ENCODE results near the gene CTNNA1. TPM values are rescaled to one million over a fixed set of nuclear protein-coding genes. Genes with fewer than 3 reads are reported as not detected.

CTNNA1 gene
- total and polyA plus RNA-seq, 9 of the 15 experiments (the other 6 are each of a cell fraction or from before 2014, with no cell fraction given) = 29.6 to 117 (median 89.1) TPM

DNA sequence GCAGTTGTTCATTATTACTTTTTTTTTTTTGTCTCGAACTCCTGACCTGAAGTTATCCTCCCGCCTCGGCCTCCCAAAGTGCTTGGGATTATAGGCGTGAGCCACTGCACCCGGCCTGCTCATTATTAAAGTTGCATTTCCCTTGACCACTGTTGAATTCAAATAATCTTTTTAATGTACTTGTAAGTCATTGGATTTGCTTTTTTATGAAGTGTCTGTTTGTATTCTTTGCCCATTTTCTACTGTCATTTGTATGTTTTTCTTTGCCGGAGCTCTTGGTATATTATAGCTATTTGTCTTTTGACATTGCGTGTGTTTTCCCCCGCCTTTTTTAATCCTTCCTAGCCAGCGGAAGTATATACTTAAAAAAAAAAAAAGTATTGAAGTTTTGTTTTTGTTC is 99.9 kb downstream of the CTNNA1 start (continued):
- TF ChIP-seq, protein P1, sequence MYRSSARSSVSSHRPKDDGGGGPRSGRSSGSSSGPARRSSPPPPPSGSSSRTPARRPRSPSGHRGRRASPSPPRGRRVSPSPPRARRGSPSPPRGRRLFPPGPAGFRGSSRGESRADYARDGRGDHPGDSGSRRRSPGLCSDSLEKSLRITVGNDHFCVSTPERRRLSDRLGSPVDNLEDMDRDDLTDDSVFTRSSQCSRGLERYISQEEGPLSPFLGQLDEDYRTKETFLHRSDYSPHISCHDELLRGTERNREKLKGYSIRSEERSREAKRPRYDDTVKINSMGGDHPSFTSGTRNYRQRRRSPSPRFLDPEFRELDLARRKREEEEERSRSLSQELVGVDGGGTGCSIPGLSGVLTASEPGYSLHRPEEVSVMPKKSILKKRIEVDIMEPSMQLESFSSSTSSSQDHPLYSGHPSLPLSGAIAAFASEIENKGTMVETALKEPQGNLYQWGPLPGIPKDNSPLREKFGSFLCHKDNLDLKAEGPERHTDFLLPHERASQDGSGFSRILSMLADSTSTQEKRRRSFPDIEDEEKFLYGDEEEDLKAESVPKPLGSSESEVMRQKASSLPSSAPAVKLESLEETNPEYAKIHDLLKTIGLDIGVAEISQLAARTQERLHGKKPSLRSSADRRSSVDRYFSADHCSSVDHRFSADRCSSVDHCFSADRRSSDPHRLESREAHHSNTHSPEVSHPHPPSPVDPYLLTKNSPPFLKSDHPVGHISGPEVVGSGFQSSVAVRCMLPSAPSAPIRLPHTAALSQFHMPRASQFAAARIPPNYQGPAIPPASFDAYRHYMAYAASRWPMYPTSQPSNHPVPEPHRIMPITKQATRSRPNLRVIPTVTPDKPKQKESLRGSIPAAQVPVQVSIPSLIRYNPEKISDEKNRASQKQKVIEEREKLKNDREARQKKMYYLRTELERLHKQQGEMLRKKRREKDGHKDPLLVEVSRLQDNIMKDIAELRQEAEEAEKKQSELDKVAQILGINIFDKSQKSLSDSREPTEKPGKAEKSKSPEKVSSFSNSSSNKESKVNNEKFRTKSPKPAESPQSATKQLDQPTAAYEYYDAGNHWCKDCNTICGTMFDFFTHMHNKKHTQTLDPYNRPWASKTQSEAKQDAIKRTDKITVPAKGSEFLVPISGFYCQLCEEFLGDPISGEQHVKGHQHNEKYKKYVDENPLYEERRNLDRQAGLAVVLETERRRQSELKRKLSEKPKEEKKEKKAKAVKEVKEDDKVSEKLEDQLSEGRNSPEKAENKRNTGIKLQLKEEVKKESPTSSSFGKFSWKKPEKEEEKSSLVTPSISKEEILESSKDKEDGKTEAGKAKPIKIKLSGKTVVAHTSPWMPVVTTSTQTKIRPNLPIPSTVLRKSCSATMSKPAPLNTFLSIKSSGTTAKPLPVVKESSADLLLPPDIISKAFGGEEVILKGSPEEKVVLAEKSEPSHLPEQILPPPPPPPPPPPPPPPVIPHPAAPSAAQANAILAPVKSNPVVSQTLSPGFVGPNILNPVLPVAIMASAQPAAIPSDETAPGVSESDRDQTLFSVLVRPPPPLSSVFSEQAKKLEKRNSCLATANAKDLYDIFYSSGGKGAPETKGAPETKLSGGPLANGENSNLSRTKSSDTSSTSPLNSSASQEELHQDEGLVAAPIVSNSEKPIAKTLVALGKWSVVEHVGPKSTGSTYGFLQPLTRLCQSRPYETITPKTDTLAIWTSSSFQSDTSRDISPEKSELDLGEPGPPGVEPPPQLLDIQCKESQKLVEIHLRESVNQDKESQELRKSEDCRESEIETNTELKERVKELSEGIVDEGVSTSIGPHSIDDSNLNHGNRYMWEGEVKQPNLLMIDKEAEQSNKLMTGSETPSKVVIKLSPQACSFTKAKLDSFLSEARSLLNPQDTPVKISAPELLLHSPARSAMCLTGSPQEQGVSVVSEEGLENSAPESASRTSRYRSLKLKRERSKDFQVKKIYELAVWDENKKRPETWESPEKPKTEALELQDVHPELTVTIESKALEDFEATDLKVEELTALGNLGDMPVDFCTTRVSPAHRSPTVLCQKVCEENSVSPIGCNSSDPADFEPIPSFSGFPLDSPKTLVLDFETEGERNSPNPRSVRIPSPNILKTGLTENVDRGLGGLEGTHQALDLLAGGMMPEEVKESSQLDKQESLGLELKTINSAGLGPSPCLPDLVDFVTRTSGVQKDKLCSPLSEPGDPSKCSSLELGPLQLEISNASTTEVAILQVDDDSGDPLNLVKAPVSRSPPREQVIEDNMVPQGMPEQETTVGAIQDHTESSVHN (IDR thresholded peaks at IDR 0.05; ENCODE audit: borderline replicate concordance in 1 of 2, low read depth in 1 of 2) = no peak
- TF ChIP-seq POU5F1 (IDR thresholded peaks at IDR 0.05; ENCODE audit: borderline replicate concordance, low read depth, low read length, partially characterized antibody) = no peak
- TF ChIP-seq ZNF253 (CRISPR knock-in tag; conservative IDR thresholded peaks at IDR 0.05) = no peak
- TF ChIP-seq SRSF1 (IDR thresholded peaks at IDR 0.05; ENCODE audit: low read depth, low read length) = no peak
- TF ChIP-seq, protein P2, sequence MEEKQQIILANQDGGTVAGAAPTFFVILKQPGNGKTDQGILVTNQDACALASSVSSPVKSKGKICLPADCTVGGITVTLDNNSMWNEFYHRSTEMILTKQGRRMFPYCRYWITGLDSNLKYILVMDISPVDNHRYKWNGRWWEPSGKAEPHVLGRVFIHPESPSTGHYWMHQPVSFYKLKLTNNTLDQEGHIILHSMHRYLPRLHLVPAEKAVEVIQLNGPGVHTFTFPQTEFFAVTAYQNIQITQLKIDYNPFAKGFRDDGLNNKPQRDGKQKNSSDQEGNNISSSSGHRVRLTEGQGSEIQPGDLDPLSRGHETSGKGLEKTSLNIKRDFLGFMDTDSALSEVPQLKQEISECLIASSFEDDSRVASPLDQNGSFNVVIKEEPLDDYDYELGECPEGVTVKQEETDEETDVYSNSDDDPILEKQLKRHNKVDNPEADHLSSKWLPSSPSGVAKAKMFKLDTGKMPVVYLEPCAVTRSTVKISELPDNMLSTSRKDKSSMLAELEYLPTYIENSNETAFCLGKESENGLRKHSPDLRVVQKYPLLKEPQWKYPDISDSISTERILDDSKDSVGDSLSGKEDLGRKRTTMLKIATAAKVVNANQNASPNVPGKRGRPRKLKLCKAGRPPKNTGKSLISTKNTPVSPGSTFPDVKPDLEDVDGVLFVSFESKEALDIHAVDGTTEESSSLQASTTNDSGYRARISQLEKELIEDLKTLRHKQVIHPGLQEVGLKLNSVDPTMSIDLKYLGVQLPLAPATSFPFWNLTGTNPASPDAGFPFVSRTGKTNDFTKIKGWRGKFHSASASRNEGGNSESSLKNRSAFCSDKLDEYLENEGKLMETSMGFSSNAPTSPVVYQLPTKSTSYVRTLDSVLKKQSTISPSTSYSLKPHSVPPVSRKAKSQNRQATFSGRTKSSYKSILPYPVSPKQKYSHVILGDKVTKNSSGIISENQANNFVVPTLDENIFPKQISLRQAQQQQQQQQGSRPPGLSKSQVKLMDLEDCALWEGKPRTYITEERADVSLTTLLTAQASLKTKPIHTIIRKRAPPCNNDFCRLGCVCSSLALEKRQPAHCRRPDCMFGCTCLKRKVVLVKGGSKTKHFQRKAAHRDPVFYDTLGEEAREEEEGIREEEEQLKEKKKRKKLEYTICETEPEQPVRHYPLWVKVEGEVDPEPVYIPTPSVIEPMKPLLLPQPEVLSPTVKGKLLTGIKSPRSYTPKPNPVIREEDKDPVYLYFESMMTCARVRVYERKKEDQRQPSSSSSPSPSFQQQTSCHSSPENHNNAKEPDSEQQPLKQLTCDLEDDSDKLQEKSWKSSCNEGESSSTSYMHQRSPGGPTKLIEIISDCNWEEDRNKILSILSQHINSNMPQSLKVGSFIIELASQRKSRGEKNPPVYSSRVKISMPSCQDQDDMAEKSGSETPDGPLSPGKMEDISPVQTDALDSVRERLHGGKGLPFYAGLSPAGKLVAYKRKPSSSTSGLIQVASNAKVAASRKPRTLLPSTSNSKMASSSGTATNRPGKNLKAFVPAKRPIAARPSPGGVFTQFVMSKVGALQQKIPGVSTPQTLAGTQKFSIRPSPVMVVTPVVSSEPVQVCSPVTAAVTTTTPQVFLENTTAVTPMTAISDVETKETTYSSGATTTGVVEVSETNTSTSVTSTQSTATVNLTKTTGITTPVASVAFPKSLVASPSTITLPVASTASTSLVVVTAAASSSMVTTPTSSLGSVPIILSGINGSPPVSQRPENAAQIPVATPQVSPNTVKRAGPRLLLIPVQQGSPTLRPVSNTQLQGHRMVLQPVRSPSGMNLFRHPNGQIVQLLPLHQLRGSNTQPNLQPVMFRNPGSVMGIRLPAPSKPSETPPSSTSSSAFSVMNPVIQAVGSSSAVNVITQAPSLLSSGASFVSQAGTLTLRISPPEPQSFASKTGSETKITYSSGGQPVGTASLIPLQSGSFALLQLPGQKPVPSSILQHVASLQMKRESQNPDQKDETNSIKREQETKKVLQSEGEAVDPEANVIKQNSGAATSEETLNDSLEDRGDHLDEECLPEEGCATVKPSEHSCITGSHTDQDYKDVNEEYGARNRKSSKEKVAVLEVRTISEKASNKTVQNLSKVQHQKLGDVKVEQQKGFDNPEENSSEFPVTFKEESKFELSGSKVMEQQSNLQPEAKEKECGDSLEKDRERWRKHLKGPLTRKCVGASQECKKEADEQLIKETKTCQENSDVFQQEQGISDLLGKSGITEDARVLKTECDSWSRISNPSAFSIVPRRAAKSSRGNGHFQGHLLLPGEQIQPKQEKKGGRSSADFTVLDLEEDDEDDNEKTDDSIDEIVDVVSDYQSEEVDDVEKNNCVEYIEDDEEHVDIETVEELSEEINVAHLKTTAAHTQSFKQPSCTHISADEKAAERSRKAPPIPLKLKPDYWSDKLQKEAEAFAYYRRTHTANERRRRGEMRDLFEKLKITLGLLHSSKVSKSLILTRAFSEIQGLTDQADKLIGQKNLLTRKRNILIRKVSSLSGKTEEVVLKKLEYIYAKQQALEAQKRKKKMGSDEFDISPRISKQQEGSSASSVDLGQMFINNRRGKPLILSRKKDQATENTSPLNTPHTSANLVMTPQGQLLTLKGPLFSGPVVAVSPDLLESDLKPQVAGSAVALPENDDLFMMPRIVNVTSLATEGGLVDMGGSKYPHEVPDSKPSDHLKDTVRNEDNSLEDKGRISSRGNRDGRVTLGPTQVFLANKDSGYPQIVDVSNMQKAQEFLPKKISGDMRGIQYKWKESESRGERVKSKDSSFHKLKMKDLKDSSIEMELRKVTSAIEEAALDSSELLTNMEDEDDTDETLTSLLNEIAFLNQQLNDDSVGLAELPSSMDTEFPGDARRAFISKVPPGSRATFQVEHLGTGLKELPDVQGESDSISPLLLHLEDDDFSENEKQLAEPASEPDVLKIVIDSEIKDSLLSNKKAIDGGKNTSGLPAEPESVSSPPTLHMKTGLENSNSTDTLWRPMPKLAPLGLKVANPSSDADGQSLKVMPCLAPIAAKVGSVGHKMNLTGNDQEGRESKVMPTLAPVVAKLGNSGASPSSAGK (IDR thresholded peaks at IDR 0.05) = no peak
- TF ChIP-seq RBM15 (IDR thresholded peaks at IDR 0.05; ENCODE audit: insufficient read depth, low read length) = no peak

Measured in K562 (cell line).